SK-N-MC (cell line): Measurements from ENCODE around the gene ACAD11.

Source experiments
- EZH2 ChIP-seq: fragments of 200-600 bp; sonication (generic); IDR thresholded peaks from one replicate; pipeline ENCODE4 v1.6.1; 2017; ENCODE audit warnings: antibody characterized with exemption
- POLR2AphosphoS5 ChIP-seq: IDR thresholded peaks from 2 replicates; pipeline ENCODE4 v1.6.1; 2012; ENCODE audit warnings: mild to moderate bottlenecking, low read depth, low read length, borderline replicate concordance

- TF ChIP-seq POLR2AphosphoS5 (no peak), EZH2 (no peak)
These were observed 115.5 kb downstream of the ACAD11 start for GRCh38 chr3:132544130-132544529.
